ENCODE results near the gene RIMBP2.

DNA sequence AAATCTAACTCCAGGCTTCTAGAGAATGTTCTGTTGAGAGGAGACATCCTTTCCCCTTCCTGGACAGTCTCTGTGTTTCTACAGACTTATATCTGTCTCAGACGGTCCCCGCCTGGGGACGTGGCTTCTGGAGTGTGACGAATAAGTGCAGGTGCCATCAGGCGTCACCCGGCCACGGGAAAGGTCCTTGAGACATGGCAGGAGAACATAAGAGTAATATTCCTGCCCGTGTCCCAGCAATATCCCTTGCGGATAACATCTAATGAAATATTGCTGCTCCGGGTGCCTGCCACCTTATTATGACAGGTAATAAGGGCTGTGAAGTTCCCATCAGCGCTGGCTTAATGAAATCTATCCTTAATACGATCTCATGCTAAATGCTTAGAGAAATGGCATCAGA, 238.8 kb downstream of the RIMBP2 start:
- TF ChIP-seq TAF1 (IDR thresholded peaks at IDR 0.05; ENCODE audit: borderline replicate concordance, low read depth, low read length): no peak
- TF ChIP-seq POLR2A (IDR thresholded peaks at IDR 0.05; ENCODE audit: low read depth, low read length): no peak
- TF ChIP-seq POLR2AphosphoS5 (IDR thresholded peaks at IDR 0.05; ENCODE audit: low read depth, low read length): no peak

Data from GM12892 (cell line).